Subcutaneous abdominal adipose tissue (tissue), 5 donors: ENCODE measurements around the gene CAPN2.
"Not testable (repeated sequence)": the region's sequence is repeated elsewhere in the genome, so short reads cannot be mapped to it uniquely, and the experiment has no call there.

Experiments used
- H3K27ac ChIP-seq: one replicate; pipeline ENCODE4 v1.7.0; 2013; ENCODE audit warnings: low read depth, mild to moderate bottlenecking, inconsistent platforms, low read length, moderate library complexity
- H3K27me3 ChIP-seq, 5 donors: one replicate each; pipeline ENCODE4 v1.7.0; 2013; ENCODE audit warnings: low read length in 5 of 5, inconsistent platforms in 1 of 5; ENCODE audit not compliant: control insufficient read depth in 5 of 5, insufficient read depth in 4 of 5
- H3K36me3 ChIP-seq, 5 donors: one replicate each; pipeline ENCODE4 v1.7.0; 2013; ENCODE audit warnings: low read length in 5 of 5; ENCODE audit not compliant: control insufficient read depth in 5 of 5, insufficient read depth in 5 of 5
- H3K4me1 ChIP-seq, 5 donors: one replicate each; pipeline ENCODE4 v1.7.0; 2013; ENCODE audit warnings: low read length in 5 of 5, mild to moderate bottlenecking in 3 of 5, moderate library complexity in 1 of 5; ENCODE audit not compliant: control insufficient read depth in 5 of 5, insufficient read depth in 5 of 5
- H3K4me3 ChIP-seq, 5 donors: one replicate each; pipeline ENCODE4 v1.7.0; 2013; ENCODE audit warnings: low read length in 5 of 5, low read depth in 1 of 5
- H3K9ac ChIP-seq, 5 donors: one replicate each; pipeline ENCODE4 v1.7.0; 2013; ENCODE audit warnings: low read length in 5 of 5, mild to moderate bottlenecking in 4 of 5, moderate library complexity in 3 of 5
- H3K9me3 ChIP-seq, 5 donors: one replicate each; pipeline ENCODE4 v1.7.0; 2013; ENCODE audit warnings: low read length in 5 of 5; ENCODE audit not compliant: control insufficient read depth in 5 of 5
- donor health status: healthy.
- donor health status: healthy.
- donor health status: healthy.
- donor health status: healthy.
- donor health status: healthy.

Gene CAPN2

DNA sequence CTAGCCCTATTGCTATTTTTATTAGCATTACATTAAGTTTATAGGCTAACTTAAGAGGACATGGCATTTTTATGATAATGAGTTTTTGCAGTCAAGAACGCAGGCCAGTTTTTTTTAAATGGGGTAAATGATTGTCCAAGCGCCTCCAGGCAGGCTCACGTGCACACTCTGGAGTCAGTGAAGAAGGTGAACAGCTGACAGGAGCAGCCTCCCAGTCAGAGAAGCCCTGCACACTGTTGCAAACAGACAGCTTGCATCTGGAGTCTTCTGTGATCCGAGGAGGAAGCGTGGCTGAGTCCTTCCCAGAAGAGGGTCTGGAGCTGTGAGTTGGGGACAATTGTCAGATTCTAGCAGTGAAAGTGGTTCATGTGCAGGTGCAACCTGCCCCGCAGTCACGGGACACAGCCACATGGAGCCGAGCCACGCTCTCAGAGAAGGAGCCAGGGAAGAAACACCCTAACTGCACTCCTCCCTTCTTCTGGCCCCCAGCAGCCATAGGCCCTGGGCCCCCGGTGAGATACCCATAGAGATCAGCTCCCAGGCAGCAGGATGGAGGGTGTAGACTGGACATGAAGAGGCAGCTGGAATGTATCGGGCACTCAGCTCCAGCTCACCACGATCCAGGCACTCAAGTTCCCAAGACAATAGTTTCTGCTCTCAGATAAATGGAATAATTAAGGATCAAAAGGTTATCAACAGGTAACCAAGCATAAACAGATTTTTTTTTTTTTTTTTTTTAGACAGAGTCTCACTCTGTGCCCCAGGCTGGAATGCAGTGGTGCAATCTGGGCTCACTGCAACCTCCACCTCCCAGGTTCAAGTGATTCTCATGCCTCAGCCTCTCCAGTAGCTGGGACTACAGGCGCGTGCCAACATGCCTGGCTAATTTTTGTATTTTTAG is 26.4 kb downstream of the CAPN2 start:
- peaks cover 10 to 78% (median 36%) of the 10 kb centered on the region in 5 donors for H3K4me1 ChIP-seq

DNA sequence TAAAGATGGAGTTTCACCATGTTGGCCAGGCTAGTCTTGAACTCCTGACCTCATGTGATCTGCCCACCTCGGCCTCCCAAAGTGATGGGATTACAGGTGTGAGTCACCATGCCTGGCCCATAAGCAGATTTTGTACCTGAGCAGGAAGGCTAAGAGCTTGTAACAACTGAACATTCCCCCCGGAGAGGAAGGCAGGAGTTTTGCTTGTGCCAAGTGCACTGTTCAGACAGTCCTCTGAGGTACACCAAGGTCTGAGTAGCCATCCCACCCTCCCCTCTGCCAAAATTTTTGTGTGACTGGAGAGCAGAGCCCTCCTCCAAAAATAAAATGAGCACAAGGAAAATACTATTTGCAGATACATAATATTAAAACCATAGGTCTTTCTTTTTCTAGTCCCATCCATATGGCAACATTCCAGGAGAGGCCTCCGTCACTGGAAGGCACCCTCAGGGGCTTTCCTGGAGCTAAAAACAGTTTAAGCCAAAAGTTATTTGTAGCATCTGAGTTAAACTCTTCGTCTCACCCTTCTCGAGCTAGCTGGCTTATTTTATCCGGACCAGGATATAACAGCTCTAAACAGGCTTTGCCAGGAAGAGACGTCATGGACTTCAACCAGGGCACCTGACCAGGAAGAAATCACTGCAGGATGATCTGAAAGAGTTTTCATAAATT is 27.2 kb downstream of the CAPN2 start:
- peaks cover 3 to 19% (median 9%) of the 10 kb centered on the region in 5 donors for H3K36me3 ChIP-seq

More for the DNA sequence above, 26.4 kb downstream of the CAPN2 start:
- Histone ChIP-seq H3K36me3 (peaks cover 3 to 17% (median 6%) of the 10 kb centered on the region in 5 donors), H3K27ac (peak overlapping the region; percentile 78), H3K9ac (peak overlapping the region in 1 of 5 donors; percentile 16), H3K4me3 (no peak overlapping the region), H3K9me3 (no peaks in the 10 kb centered on the region), H3K27me3 (no peaks in the 10 kb centered on the region)

DNA sequence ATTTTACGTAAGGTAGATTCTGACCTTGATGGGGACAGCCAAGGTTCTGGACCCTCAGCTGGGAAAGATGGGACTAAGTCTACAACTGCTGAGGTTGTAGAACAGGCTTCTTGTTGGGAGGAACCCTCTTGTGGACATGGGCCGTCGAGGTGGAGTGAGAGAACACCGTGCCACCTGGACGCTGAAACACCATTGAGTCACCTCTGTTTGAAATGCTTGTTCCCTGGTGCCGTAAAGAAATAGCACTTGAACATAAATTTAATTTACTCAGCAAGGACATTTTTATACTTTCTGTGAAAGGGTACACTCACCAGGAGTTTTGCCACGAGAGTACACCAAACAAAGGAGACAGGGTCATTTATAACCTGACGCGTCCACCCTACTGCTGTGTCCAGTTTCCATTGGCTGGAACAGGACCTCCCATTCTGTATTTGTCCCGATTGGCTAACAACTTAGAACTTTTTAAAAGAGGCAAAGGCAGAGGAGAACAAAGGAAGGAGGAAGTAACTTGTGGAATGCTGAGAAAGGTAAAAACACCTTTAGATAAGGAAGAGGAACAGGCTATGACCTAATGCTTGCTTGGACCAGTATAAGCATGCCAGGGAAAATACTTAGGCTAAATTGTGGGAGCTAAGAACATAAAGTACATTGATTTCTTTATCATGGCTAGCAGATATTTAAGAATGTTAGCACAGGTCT is 27.8 kb downstream of the CAPN2 start:
- H3K4me3 ChIP-seq, H3K27me3 ChIP-seq, H3K9ac ChIP-seq, H3K9me3 ChIP-seq: not testable (repeated sequence)
- Histone ChIP-seq H3K27ac (peak overlapping the region; percentile 78), H3K4me1 (peaks cover 5 to 72% (median 24%) of the 10 kb centered on the region in 5 donors), H3K36me3 (peaks cover 3 to 24% (median 14%) of the 10 kb centered on the region in 5 donors)

More for the DNA sequence above, 27.2 kb downstream of the CAPN2 start:
- Histone ChIP-seq H3K4me1 (peaks cover 8 to 77% (median 30%) of the 10 kb centered on the region in 5 donors), H3K9ac (no peak overlapping the region), H3K27me3 (no peaks in the 10 kb centered on the region), H3K9me3 (no peaks in the 10 kb centered on the region), H3K27ac (peak overlapping the region; percentile 78), H3K4me3 (no peak overlapping the region)

DNA sequence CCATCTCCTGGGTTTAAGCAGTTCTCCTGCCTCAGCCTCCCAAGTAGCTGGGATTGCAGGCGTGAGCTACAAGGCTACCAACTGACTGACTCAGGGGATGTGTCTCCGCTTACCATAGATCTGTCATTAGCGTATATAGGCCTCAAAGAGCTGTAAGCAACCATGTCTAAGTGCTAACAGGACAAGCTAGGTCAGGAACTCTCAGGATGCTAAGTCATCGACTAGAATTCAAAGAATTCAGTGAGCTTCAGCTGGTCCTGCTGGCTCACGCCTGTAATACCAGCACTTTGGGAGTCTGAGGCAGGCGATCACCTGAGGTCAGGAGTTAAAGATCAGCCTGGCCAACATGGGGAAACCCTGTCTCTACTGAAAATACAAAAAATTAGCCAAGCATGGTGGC is 29.5 kb downstream of the CAPN2 start:
- peak overlapping the region; percentile 57 for H3K27ac ChIP-seq
- H3K9ac ChIP-seq, result no peak overlapping the region
- no peaks in the 10 kb centered on the region for H3K9me3 ChIP-seq
- no peaks in the 10 kb centered on the region for H3K27me3 ChIP-seq
- H3K4me3 ChIP-seq, result no peak overlapping the region
- H3K36me3 ChIP-seq, result peaks cover 3 to 40% (median 28%) of the 10 kb centered on the region in 5 donors
- peaks cover 5 to 72% (median 22%) of the 10 kb centered on the region in 5 donors for H3K4me1 ChIP-seq

DNA sequence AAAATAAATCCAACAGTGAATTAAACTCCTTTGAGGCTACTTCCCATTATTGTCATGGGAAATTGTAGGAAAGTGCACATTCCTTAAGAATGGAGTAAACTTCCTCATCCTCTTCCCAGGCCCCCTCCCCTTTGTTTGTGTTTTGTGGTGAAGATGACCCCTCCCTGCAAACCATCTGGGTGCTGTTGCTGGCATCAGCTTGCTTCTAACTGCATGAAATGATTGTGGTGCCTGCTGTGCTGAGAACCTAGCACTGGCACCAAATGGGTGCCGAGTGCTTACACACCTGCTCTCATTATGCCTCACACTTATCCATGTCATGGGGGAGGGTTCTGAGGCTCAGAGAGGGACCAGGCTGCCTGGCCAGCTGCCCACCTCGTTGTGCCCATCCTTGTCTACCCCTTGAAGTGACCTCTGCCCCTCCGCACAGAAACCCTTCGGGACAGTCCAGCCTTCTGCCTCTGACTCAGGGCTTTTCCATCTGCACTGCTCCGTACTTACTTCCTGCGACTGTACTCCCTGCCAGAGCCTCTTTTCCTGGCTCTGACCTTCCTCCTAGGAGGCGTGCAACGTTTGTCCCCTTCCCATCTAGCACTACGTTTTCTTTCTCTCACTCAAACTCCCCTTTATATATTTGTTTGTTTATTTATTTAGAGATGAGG is 30.6 kb downstream of the CAPN2 start:
- H3K9ac ChIP-seq, result no peak overlapping the region
- H3K27ac ChIP-seq, result peak overlapping the region; percentile 68
- peaks cover 3 to 49% (median 37%) of the 10 kb centered on the region in 5 donors for H3K36me3 ChIP-seq
- peak overlapping the region in 2 of 5 donors; percentile 23 for H3K4me3 ChIP-seq
- H3K9me3 ChIP-seq, result no peaks in the 10 kb centered on the region
- H3K27me3 ChIP-seq, result no peaks in the 10 kb centered on the region
- peaks cover 10 to 73% (median 24%) of the 10 kb centered on the region in 5 donors for H3K4me1 ChIP-seq

DNA sequence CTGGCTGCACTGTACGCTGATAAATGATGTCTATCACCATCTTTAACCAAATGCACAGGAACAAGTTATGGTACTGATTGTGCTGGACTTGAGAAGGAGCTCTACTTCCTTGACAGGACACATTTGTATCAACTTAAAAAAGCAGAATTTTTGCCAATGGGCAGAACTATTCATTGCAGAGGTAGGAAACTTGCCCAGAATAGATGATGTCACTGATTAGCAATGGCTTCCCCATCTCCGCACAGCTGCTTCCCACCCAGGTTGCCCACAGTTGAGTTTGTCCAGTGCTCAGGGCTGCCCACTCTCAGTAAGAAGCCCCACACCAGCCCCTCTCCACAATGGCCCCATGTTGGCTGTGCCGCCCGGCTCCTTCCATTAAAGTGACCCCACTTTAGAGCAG is 33.4 kb downstream of the CAPN2 start:
- no peaks in the 10 kb centered on the region for H3K27me3 ChIP-seq
- H3K4me1 ChIP-seq, result peaks cover 11 to 66% (median 25%) of the 10 kb centered on the region in 5 donors
- peaks cover 1 to 55% (median 44%) of the 10 kb centered on the region in 5 donors for H3K36me3 ChIP-seq
- H3K9ac ChIP-seq, result no peak overlapping the region
- no peaks in the 10 kb centered on the region for H3K9me3 ChIP-seq
- H3K4me3 ChIP-seq, result no peak overlapping the region
- H3K27ac ChIP-seq, result peak overlapping the region; percentile 9

DNA sequence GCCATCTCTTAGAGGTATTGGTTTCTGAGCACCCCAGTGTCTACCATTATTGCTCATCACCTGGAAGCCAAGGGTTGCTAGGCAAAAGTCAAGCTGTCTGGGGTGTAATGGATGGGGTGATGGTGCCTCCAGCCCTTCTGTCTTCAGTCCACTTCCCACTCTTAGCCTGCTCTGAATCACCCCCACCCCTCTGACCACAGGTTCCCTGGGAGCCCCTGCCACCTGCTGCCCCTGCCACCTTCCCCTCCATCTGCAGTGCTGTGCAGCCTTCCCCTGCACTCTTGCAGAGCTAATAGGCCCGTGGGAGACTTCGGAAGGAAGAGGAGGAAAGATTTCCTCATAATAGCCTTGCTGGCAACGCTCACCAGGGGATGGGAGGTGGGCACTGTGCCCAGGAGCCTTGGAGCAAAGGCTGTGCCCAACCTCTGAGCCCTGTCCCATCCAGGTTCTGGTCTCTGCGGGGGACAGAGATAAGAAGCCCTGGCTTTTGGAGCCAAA is 35.5 kb downstream of the CAPN2 start:
- Histone ChIP-seq H3K4me1 (peaks cover 9 to 55% (median 24%) of the 10 kb centered on the region in 5 donors), H3K36me3 (peaks cover 3 to 76% (median 66%) of the 10 kb centered on the region in 5 donors), H3K4me3 (peak overlapping the region in 2 of 5 donors; percentile 28 to 53), H3K9me3 (no peaks in the 10 kb centered on the region), H3K27me3 (no peaks in the 10 kb centered on the region), H3K27ac (peak overlapping the region; percentile 84), H3K9ac (peak overlapping the region in 2 of 5 donors; percentile 53 to 71)

DNA sequence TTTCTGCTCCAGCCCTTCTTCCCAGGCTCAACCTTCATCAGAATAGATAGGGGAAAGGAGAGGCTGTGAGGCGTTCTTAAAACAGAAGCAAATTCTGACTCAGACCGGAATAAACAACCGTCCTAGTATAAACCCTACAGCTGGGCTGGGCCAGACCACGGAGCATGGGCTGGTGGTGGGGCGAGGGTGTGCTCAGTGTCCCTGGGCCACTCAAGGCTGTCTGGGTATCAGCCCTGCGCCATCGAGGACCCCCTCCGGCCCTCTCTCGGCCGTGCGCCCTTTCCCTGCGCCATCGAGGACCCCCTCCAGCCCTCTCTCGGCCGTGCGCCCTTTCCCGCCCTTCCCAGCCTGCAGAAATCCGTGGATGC is 36.0 kb downstream of the CAPN2 start:
- H3K27me3 ChIP-seq, result no peaks in the 10 kb centered on the region
- H3K9ac ChIP-seq, result peak overlapping the region in 4 of 5 donors; percentile 30 to 71 (median 53)
- H3K4me3 ChIP-seq, result peak overlapping the region; percentile 43 to 74 (median 60)

More for the DNA sequence above, 36.0 kb downstream of the CAPN2 start:
- peak overlapping the region; percentile 84 for H3K27ac ChIP-seq
- H3K9me3 ChIP-seq, result no peaks in the 10 kb centered on the region
- H3K4me1 ChIP-seq, result peaks cover 6 to 50% (median 20%) of the 10 kb centered on the region in 5 donors
- peaks cover 3 to 81% (median 71%) of the 10 kb centered on the region in 5 donors for H3K36me3 ChIP-seq
